GM19099 (cell line): ENCODE results near the gene RPL35.

Source experiments
- POLR2A ChIP-seq: IDR thresholded peaks from 3 replicates; pipeline ENCODE4 v1.6.1; 2011; ENCODE audit warnings: low read depth; ENCODE audit not compliant: insufficient read length; ENCODE audit errors: extremely low read depth

RPL35 gene

GRCh38 chr9:124860582-124861341 is 995 bp downstream of the RPL35 start:
- no peak for TF ChIP-seq POLR2A

- TF ChIP-seq POLR2A = no peak
These were observed 1.8 kb downstream of the RPL35 start for GRCh38 chr9:124859803-124860581.

GRCh38 chr9:124858330-124859046 is 3.3 kb downstream of the RPL35 start:
- no peak for TF ChIP-seq POLR2A

GRCh38 chr9:124857533-124858162 is 4.1 kb downstream of the RPL35 start:
- TF ChIP-seq POLR2A = no peak

GRCh38 chr9:124855944-124856765 is 5.6 kb downstream of the RPL35 start:
- TF ChIP-seq POLR2A = no peak

GRCh38 chr9:124855566-124855943 is 6.2 kb downstream of the RPL35 start:
- TF ChIP-seq POLR2A = no peak

- no peak for TF ChIP-seq POLR2A
These were observed 6.9 kb downstream of the RPL35 start for GRCh38 chr9:124854822-124855221.

GRCh38 chr9:124854161-124854560 is 7.6 kb downstream of the RPL35 start:
- no peak for TF ChIP-seq POLR2A

GRCh38 chr9:124853605-124854143 is 8.1 kb downstream of the RPL35 start:
- TF ChIP-seq POLR2A = no peak

- TF ChIP-seq POLR2A = no peak
These were observed 8.8 kb downstream of the RPL35 start, which contains the start of gene WDR38 for GRCh38 chr9:124852829-124853531. WDR38 (plus strand) TSS chr9:124853460; CDS start chr9:124853532, 72 bp downstream.

GRCh38 chr9:124852121-124852828 is 9.5 kb downstream of the RPL35 start:
- TF ChIP-seq POLR2A = no peak

- no peak for TF ChIP-seq POLR2A
These were observed 12.0 kb downstream of the RPL35 start for GRCh38 chr9:124849801-124850200.

GRCh38 chr9:124846969-124847368 is 14.8 kb downstream of the RPL35 start:
- TF ChIP-seq POLR2A = no peak

- no peak for TF ChIP-seq POLR2A
These were observed 17.5 kb downstream of the RPL35 start for GRCh38 chr9:124844291-124844690.
